HepG2 (cell line): ENCODE measurements around the gene AQP10. TPM values are rescaled to one million over a fixed set of nuclear protein-coding genes. Genes with fewer than 3 reads are reported as not detected.

Experiments
- ASH2L ChIP-seq: fragments of 300-600, 200-600 bp; sonication (generic); IDR thresholded peaks from 2 replicates; pipeline ENCODE4 v1.7.0; 2017; ENCODE audit warnings: low read depth, mild to moderate bottlenecking, moderate library complexity, mixed read lengths, low read length; ENCODE audit not compliant: insufficient read length
- ATM ChIP-seq: fragments of 450-650 bp; IDR thresholded peaks from 2 replicates; pipeline ENCODE4 v1.7.1; 2017; ENCODE audit warnings: mild to moderate bottlenecking, borderline replicate concordance
- DPF2 ChIP-seq: sonication (generic); formaldehyde crosslinking; IDR thresholded peaks from 2 replicates; pipeline ENCODE4 v1.4.0; 2020; ENCODE audit warnings: mild to moderate bottlenecking, low read depth, missing genetic modification reagents, borderline replicate concordance
- FOXK2 ChIP-seq: fragments of 450-650 bp; IDR thresholded peaks from 2 replicates; pipeline ENCODE4 v1.6.1; 2016
- FOXP1 ChIP-seq, 2 experiments: fragments of 450-650 bp in 1 of 2; IDR thresholded peaks; 2 replicates each; pipeline ENCODE4 v1.6.1; 2017 to 2018; ENCODE audit warnings: antibody characterized with exemption in 1 of 2
- HMGA1 ChIP-seq: sonication (generic); formaldehyde crosslinking; conservative IDR thresholded peaks from 2 replicates; pipeline ENCODE4 v1.4.0; 2020; ENCODE audit warnings: missing genetic modification reagents
- HNF1B ChIP-seq: sonication (generic); formaldehyde crosslinking; IDR thresholded peaks from 2 replicates; pipeline ENCODE4 v1.5.1; 2020; ENCODE audit warnings: mild to moderate bottlenecking, moderate library complexity, missing genetic modification reagents
- HNF4A ChIP-seq: sonication (generic); formaldehyde crosslinking; IDR thresholded peaks from 2 replicates; pipeline ENCODE4 v1.4.0; 2020; ENCODE audit warnings: missing genetic modification reagents
- JUN ChIP-seq: sonication (generic); formaldehyde crosslinking; IDR thresholded peaks from 2 replicates; pipeline ENCODE4 v1.4.0; 2020; ENCODE audit warnings: mild to moderate bottlenecking, missing genetic modification reagents
- LCORL ChIP-seq, 2 experiments: fragments of 450-650 bp in 1 of 2; sonication (generic) in 1 of 2; formaldehyde crosslinking in 1 of 2; IDR thresholded peaks; 2 replicates each; pipeline versions ENCODE4 v1.5.0 to v1.6.1; 2017 to 2020; ENCODE audit warnings: antibody characterized with exemption in 1 of 2, missing genetic modification reagents in 1 of 2
- MEIS1 ChIP-seq: sonication (generic); formaldehyde crosslinking; IDR thresholded peaks from 2 replicates; pipeline ENCODE4 v1.9.0; 2021; ENCODE audit warnings: mild to moderate bottlenecking, missing genetic modification reagents, moderate library complexity, borderline replicate concordance
- MTA1 ChIP-seq: sonication (generic); formaldehyde crosslinking; IDR thresholded peaks from 2 replicates; pipeline ENCODE4 v1.4.0; 2020; ENCODE audit warnings: missing genetic modification reagents, mild to moderate bottlenecking, borderline replicate concordance
- PAWR ChIP-seq: sonication (generic); formaldehyde crosslinking; IDR thresholded peaks from 2 replicates; pipeline ENCODE4 v1.4.0; 2020; ENCODE audit warnings: missing genetic modification reagents, mild to moderate bottlenecking, borderline replicate concordance
- RORA ChIP-seq: sonication (generic); formaldehyde crosslinking; IDR thresholded peaks from 2 replicates; pipeline ENCODE4 v1.5.0; 2020; ENCODE audit warnings: mild to moderate bottlenecking, missing genetic modification reagents, moderate library complexity
- SNAPC2 ChIP-seq: sonication (generic); formaldehyde crosslinking; IDR thresholded peaks from 2 replicates; pipeline ENCODE4 v1.8.1; 2022; ENCODE audit warnings: mild to moderate bottlenecking, missing genetic modification reagents
- SP1 ChIP-seq, 2 experiments: fragments of 450-650 bp in 1 of 2; sonication (generic) in 1 of 2; formaldehyde crosslinking in 1 of 2; IDR thresholded peaks; 2 replicates each; pipeline versions ENCODE4 v1.4.0 to v1.6.1; 2016 to 2020; ENCODE audit warnings: missing genetic modification reagents in 1 of 2
- TEAD2 ChIP-seq: sonication (generic); formaldehyde crosslinking; IDR thresholded peaks from 2 replicates; pipeline ENCODE4 v1.9.0; 2021; ENCODE audit warnings: missing genetic modification reagents
- TFAP4 ChIP-seq: sonication (generic); IDR thresholded peaks from 2 replicates; pipeline ENCODE4 v1.6.1; 2016; ENCODE audit warnings: low read depth, borderline replicate concordance
- YY1 ChIP-seq: IDR thresholded peaks from 2 replicates; pipeline ENCODE4 v1.6.1; 2011; ENCODE audit warnings: low read length, low read depth, moderate library complexity, mild to moderate bottlenecking; ENCODE audit not compliant: insufficient read depth, insufficient replicate concordance
- ZC3H4 ChIP-seq: sonication (generic); formaldehyde crosslinking; IDR thresholded peaks from 2 replicates; pipeline ENCODE4 v1.4.0; 2020; ENCODE audit warnings: missing genetic modification reagents, borderline replicate concordance
- ZKSCAN8 ChIP-seq: IDR thresholded peaks from 2 replicates; pipeline ENCODE4 v1.6.1; 2016; ENCODE audit warnings: borderline replicate concordance, missing genetic modification reagents, missing compliant biosample characterization
- ZNF549 ChIP-seq: sonication (generic); formaldehyde crosslinking; IDR thresholded peaks from 2 replicates; pipeline ENCODE4 v1.5.0; 2020; ENCODE audit warnings: missing genetic modification reagents
- ZNF605 ChIP-seq: sonication (generic); formaldehyde crosslinking; IDR thresholded peaks from 2 replicates; pipeline ENCODE4 v1.8.0; 2022; ENCODE audit warnings: mild to moderate bottlenecking, missing genetic modification reagents
- ZNF614 ChIP-seq: IDR thresholded peaks from 2 replicates; pipeline ENCODE4 v1.6.1; 2018; ENCODE audit warnings: missing biosample characterization, missing genetic modification reagents, inconsistent platforms, borderline replicate concordance
- ZNF737 ChIP-seq: sonication (generic); formaldehyde crosslinking; IDR thresholded peaks from 2 replicates; pipeline ENCODE4 v1.5.0; 2020; ENCODE audit warnings: missing genetic modification reagents, mild to moderate bottlenecking, borderline replicate concordance
- ZNF768 ChIP-seq: sonication (generic); formaldehyde crosslinking; IDR thresholded peaks from 2 replicates; pipeline ENCODE4 v1.4.0; 2020; ENCODE audit warnings: missing genetic modification reagents
- ZNF792 ChIP-seq: IDR thresholded peaks from 2 replicates; pipeline ENCODE4 v1.6.1; 2016
- ZSCAN22 ChIP-seq: sonication (generic); formaldehyde crosslinking; IDR thresholded peaks from 2 replicates; pipeline ENCODE4 v1.4.0; 2020; ENCODE audit warnings: mild to moderate bottlenecking, missing genetic modification reagents
- polyA plus RNA-seq, 8 experiments: library from polyadenylated mRNA; depleted of rRNA in 3 of 8; stranded (reverse) in 7 of 8; unstranded in 1 of 8; fragments of >200 nt; fragmentation: Illumina TruSeq in 4 of 8; extraction: Trizol in 4 of 8; gene quantifications; 2 replicates each; pipeline versions ENCODE4 v1.2.1 to v1.2.3, GENCODE V29; 2011 to 2016; ENCODE audit warnings: low read depth in 4 of 8, missing spikeins in 1 of 8, mixed read lengths in 1 of 8; ENCODE audit not compliant: insufficient read depth in 1 of 8
- total RNA-seq, 5 experiments: library from RNA; depleted of rRNA; stranded (reverse); fragments of >200 nt; fragmentation: Illumina TruSeq; extraction: Trizol; gene quantifications; 2 replicates each; pipeline ENCODE4 v1.2.3, GENCODE V29; 2016; ENCODE audit warnings: low read depth in 1 of 5

AQP10 gene
- total and polyA plus RNA-seq, 2 of the 13 experiments (the other 11 are each of a cell fraction or from before 2014, with no cell fraction given) = 0.30 TPM; not detected in 1

GRCh38 chr1:154351363-154352068 lies 30.6 kb downstream of the AQP10 start (continued):
- TF ChIP-seq ATM (no peak), HMGA1 (CRISPR knock-in tag) (no peak), ASH2L (no peak), TFAP4 (peak; percentile 42; the same call in 1 of the 2 replicates), ZNF614 (CRISPR knock-in tag) (0 out of 2 replicates have a peak, but pooled peaks have one; percentile 24), HNF1B (CRISPR knock-in tag) (no peak), ZNF768 (CRISPR knock-in tag) (no peak), PAWR (CRISPR knock-in tag) (no peak), SP1 (IDR thresholded peaks at IDR 0.05) (no peak), SP1 (CRISPR knock-in tag; IDR thresholded peaks at IDR 0.05) (no peak), FOXK2 (no peak; the same call in 1 of the 2 replicates), ZSCAN22 (CRISPR knock-in tag) (no peak), HNF4A (CRISPR knock-in tag) (peak; percentile 88), TEAD2 (CRISPR knock-in tag) (no peak), ZKSCAN8 (CRISPR knock-in tag) (no peak), FOXP1 (IDR thresholded peaks at IDR 0.05) (no peak), FOXP1 (CRISPR knock-in tag; IDR thresholded peaks at IDR 0.05) (peak; percentile 67), ZNF792 (CRISPR knock-in tag) (0 out of 2 replicates have a peak, but pooled peaks have one; percentile 22), SNAPC2 (CRISPR knock-in tag) (no peak), MEIS1 (CRISPR knock-in tag) (peak; percentile 54; the same call in 1 of the 2 replicates), JUN (no peak), DPF2 (CRISPR knock-in tag) (peak; percentile 58; the same call in 1 of the 2 replicates), ZNF605 (CRISPR knock-in tag) (no peak), LCORL (IDR thresholded peaks at IDR 0.05) (no peak), LCORL (CRISPR knock-in tag; IDR thresholded peaks at IDR 0.05) (peak; percentile 94), MTA1 (CRISPR knock-in tag) (no peak), ZNF737 (CRISPR knock-in tag) (no peak), YY1 (no peak), RORA (CRISPR knock-in tag) (no peak), ZNF549 (CRISPR knock-in tag) (no peak), ZC3H4 (no peak)
